HG03025 (cell line): ENCODE measurements around the gene RNF152.

ENCODE experiments used
- ATAC-seq: cut with Tn5 transposase; IDR thresholded peaks from one replicate; pipeline ENCODE4 v1.9.1; 2021; ENCODE audit warnings: mild to moderate bottlenecking, moderate library complexity; ENCODE audit not compliant: unreplicated experiment, low FRiP score

Gene RNF152

GRCh38 chr18:61892683-61893308 lies at the start of gene RNF152:
Gene RNF152 (minus strand): TSS chr18:61893007. CDS start chr18:61816463, 76,544 bp downstream.
- no peak for ATAC-seq

GRCh38 chr18:61941948-61942471 lies 49.2 kb upstream of the RNF152 start:
- no peak for ATAC-seq

GRCh38 chr18:61939046-61939674 lies 46.4 kb upstream of the RNF152 start:
- ATAC-seq, result no peak

- ATAC-seq, result no peak
Observed at GRCh38 chr18:61935362-61935761, 42.6 kb upstream of the RNF152 start.

- ATAC-seq, result no peak
Observed at GRCh38 chr18:61931654-61932379, 39.0 kb upstream of the RNF152 start.

GRCh38 chr18:61929881-61930640 lies 37.3 kb upstream of the RNF152 start:
- no peak for ATAC-seq

- no peak for ATAC-seq
Observed at GRCh38 chr18:61926532-61926931, 33.7 kb upstream of the RNF152 start.

GRCh38 chr18:61924550-61924949 lies 31.7 kb upstream of the RNF152 start:
- no peak for ATAC-seq

- ATAC-seq, result no peak
Observed at GRCh38 chr18:61922435-61922834, 29.6 kb upstream of the RNF152 start.

- ATAC-seq, result no peak
Observed at GRCh38 chr18:61921621-61922235, 28.9 kb upstream of the RNF152 start.

- no peak for ATAC-seq
Observed at GRCh38 chr18:61917818-61918217, 25.0 kb upstream of the RNF152 start.

GRCh38 chr18:61912476-61912875 lies 19.7 kb upstream of the RNF152 start:
- no peak for ATAC-seq

GRCh38 chr18:61910101-61910500 lies 17.3 kb upstream of the RNF152 start:
- ATAC-seq, result no peak

GRCh38 chr18:61908661-61909060 lies 15.9 kb upstream of the RNF152 start:
- no peak for ATAC-seq

- ATAC-seq, result peak; percentile 92
Observed at GRCh38 chr18:61901323-61901986, 8.6 kb upstream of the RNF152 start.

- ATAC-seq, result no peak
Observed at GRCh38 chr18:61900504-61901281, 7.9 kb upstream of the RNF152 start.

- no peak for ATAC-seq
Observed at GRCh38 chr18:61898640-61899101, 5.9 kb upstream of the RNF152 start.

- no peak for ATAC-seq
Observed at GRCh38 chr18:61896757-61897156, 4.0 kb upstream of the RNF152 start.

GRCh38 chr18:61896118-61896517 lies 3.3 kb upstream of the RNF152 start:
- ATAC-seq, result no peak
